IPS DF 6.9 (cell line): ENCODE data around the gene SH3BP1.
"Not testable (repeated sequence)": the region's sequence is repeated elsewhere in the genome, so short reads cannot be mapped to it uniquely, and the experiment has no call there.

ENCODE experiments used
- DNase-seq: peaks from one replicate; pipeline ENCODE4 v3.0.0-alpha.2; 2013; ENCODE audit warnings: low read depth, low spot score
- H3K27ac ChIP-seq: one replicate; pipeline ENCODE4 v1.5.1; 2013; ENCODE audit warnings: low read length, control low read depth
- H3K27me3 ChIP-seq: 2 replicates; pipeline ENCODE4 v1.6.1; 2013; ENCODE audit warnings: mild to moderate bottlenecking, low read length; ENCODE audit not compliant: control insufficient read depth, insufficient read depth
- H3K36me3 ChIP-seq: 2 replicates; pipeline ENCODE4 v1.6.1; 2013; ENCODE audit warnings: low read length; ENCODE audit not compliant: control insufficient read depth, insufficient read depth
- H3K4me1 ChIP-seq: 2 replicates; pipeline ENCODE4 v1.6.1; 2013; ENCODE audit warnings: low read length; ENCODE audit not compliant: control insufficient read depth, insufficient read depth
- H3K4me3 ChIP-seq: 2 replicates; pipeline ENCODE4 v1.5.1; 2013; ENCODE audit warnings: mild to moderate bottlenecking, low read length
- H3K9me3 ChIP-seq: 2 replicates; pipeline ENCODE4 v1.6.1; 2013; ENCODE audit warnings: low read length, inconsistent platforms; ENCODE audit not compliant: control insufficient read depth, insufficient read depth
- WGBS: extraction: QIAGEN DNeasy Blood & Tissue Kit; methylation state at CpG from one replicate; pipeline ENCODE4 v1.1.7; 2013; ENCODE audit warnings: mixed read lengths, missing lambda C conversion rate; ENCODE audit not compliant: insufficient read length, insufficient coverage; 5-methylcytosine and 5-hydroxymethylcytosine counted together

Gene SH3BP1, protein sequence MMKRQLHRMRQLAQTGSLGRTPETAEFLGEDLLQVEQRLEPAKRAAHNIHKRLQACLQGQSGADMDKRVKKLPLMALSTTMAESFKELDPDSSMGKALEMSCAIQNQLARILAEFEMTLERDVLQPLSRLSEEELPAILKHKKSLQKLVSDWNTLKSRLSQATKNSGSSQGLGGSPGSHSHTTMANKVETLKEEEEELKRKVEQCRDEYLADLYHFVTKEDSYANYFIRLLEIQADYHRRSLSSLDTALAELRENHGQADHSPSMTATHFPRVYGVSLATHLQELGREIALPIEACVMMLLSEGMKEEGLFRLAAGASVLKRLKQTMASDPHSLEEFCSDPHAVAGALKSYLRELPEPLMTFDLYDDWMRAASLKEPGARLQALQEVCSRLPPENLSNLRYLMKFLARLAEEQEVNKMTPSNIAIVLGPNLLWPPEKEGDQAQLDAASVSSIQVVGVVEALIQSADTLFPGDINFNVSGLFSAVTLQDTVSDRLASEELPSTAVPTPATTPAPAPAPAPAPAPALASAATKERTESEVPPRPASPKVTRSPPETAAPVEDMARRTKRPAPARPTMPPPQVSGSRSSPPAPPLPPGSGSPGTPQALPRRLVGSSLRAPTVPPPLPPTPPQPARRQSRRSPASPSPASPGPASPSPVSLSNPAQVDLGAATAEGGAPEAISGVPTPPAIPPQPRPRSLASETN

DNA sequence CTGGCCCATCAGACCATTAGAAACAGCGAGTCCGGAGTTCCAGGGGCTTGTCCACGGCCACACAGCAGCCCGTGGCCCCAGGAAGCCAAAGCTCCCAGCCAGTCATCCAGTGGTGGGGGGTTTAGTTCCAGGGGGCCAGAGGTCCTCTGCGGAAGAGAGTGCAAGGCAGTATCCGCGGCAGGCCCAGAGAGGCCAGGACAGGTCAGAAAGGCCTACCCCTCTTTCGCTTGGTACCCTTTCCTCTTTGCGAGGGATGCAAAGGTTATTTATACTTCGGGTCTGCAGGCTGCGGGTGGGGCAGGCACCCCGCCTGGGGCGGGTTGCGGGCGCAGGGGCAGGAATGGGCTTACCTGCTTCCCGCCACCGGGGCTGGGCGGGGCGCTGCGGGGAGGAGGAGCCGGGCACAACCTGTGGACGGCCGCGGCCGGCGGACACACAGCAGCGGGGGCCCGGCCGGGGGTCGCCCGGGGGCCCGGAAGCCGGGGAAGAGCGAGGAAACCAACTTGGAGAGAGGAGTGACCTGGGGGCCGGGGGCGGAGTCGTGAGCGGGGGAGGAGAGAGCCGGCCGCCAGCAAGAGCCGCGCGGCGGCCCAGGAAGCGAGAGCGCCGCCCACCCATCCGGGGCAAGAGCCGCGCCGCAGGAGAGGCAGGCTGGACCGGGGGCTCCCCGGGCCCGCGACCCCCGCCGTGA, at the start of gene SH3BP1:
Gene SH3BP1 (plus strand): TSS at position 600 of the 691 bp plus-strand sequence. CDS start 119 bp downstream, outside the sequence.
- Histone ChIP-seq H3K27me3 (no peaks in the 10 kb centered on the region), H3K4me3 (peak within 1 kb of the TSS; percentile 81; the same call in 1 of the 2 replicates), H3K27ac (no peak within 1 kb of the TSS), H3K36me3 (peaks cover 8% of the 10 kb centered on the region), H3K9me3 (no peaks in the 10 kb centered on the region), H3K4me1 (peaks cover 1% of the 10 kb centered on the region; the same call in 1 of the 2 replicates)
- no CpG with 5 or more reads among the region's 57 CpGs for WGBS
- no peak for DNase-seq

DNA sequence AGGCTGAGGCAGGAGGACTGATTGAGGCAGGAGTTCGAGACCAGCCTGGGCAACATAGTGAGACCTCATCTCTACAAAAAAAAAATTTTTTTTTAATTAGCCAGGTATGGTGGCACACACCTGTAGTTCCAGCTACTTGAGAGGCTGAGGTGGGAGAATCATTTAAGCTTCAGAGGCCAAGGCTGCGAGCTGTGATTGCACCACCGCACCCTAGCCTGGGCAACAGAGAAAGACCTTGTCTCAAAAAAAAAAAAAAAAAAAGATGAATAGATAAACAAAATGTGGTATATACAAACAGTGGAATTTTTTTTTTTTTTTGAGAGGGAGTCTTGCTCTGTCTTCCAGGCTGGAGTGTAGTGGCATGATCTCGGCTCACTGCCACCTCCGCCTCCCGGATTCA, 48.4 kb upstream of the SH3BP1 start:
- H3K27ac ChIP-seq, H3K9me3 ChIP-seq, H3K4me1 ChIP-seq, H3K36me3 ChIP-seq, H3K4me3 ChIP-seq, DNase-seq, H3K27me3 ChIP-seq: not testable (repeated sequence)
- WGBS = no CpG with 5 or more reads among the region's 6 CpGs

DNA sequence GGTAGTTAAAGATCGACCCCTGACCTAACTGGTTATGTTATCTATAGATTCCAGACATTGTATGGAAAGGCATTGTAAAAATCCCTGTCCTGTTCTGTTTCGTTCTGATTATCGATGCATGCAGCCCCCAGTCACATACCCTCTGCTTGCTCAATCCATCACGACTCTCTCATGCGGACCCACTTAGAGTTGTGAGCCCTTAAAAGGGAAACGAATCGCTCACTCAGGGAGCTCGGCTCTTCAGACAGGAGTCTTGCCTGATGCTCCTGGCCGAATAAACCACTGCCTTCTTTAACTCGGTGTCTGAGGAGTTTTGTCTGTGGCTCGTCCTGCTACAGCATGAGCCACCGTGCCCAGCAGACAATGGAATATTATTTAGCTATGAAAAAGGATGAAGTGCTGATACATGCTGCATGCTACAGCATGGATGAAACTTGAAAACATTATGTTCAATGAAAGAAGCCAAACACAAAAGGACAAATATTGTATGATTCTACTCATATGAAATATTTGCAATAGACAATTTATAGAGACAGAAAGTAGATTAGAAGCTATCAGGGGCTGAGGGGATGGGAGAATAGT, 47.6 kb upstream of the SH3BP1 start:
- H3K4me1 ChIP-seq = no peaks in the 10 kb centered on the region
- no peak overlapping the region for H3K4me3 ChIP-seq
- H3K27me3 ChIP-seq = no peaks in the 10 kb centered on the region
- no peaks in the 10 kb centered on the region for H3K9me3 ChIP-seq
- DNase-seq = no peak
- no peak overlapping the region for H3K27ac ChIP-seq
- no CpG with 5 or more reads among the region's 12 CpGs for WGBS
- H3K36me3 ChIP-seq = no peaks in the 10 kb centered on the region

DNA sequence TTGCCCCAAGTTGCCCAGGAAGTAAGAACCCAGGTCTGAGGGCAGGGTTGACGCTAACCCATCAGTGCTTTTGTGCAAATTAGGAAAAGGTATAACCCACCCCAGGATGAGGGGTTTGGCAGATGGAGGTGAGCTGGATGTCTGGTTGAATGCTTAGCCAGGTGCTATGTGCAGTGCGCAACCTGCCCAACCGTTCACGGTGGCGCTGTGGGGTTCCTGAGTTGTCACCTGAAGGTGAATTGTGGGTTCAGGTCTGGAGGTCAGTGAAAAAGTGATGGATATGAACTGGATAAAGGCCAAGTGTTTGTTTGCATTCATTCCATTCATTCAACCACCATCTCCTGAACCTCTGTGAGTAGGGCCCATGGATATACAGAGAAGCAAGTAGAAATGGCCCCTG, 45.2 kb upstream of the SH3BP1 start:
- DNase-seq = no peak
- Histone ChIP-seq H3K9me3 (no peaks in the 10 kb centered on the region), H3K36me3 (no peaks in the 10 kb centered on the region), H3K4me3 (no peak overlapping the region), H3K4me1 (no peaks in the 10 kb centered on the region), H3K27me3 (no peaks in the 10 kb centered on the region), H3K27ac (no peak overlapping the region)
- WGBS = no CpG with 5 or more reads among the region's 5 CpGs

DNA sequence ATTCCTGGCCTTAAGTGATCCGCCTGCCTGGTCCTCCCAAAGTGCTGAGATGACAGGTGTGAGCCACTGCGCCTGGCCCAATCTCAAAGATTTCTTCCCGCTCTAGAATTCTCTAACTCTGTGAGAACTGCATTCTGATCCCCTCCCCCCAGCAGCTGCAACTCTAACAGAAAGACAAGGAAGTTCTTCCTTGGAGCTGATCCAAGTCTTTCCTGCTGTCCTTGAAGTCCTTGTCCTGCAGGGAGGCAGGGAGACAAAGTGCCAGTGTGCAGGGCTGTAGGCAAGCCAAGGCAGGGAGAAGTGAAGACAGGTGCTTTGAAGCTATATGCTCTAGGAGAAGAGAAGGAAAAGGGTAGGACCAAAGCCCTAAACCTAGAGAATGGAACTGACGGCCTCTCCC, 40.3 kb upstream of the SH3BP1 start:
- H3K4me1 ChIP-seq = no peaks in the 10 kb centered on the region
- no peaks in the 10 kb centered on the region for H3K36me3 ChIP-seq
- no peak overlapping the region for H3K4me3 ChIP-seq
- H3K27ac ChIP-seq = no peak overlapping the region
- DNase-seq = no peak
- no peaks in the 10 kb centered on the region for H3K27me3 ChIP-seq
- WGBS = no CpG with 5 or more reads among the region's 4 CpGs
- H3K9me3 ChIP-seq = no peaks in the 10 kb centered on the region

DNA sequence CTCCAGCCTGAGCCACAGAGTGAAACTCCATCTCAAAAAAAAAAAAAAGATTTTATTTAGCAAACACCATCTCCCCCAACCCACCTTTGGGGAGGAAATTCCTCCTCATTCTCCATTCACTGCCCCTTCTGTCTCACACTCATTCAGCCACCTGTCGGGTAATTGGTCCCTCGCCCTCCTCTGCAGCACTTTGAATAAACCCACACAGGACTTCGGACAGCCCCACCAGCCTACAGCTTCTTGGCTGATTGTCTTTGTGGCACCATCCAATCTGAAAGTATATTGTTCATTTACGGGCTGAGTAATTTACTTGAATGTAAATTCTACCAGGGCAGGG, 38.3 kb upstream of the SH3BP1 start:
- no CpG with 5 or more reads among the region's 4 CpGs for WGBS
- Histone ChIP-seq H3K4me3 (no peak overlapping the region), H3K9me3 (no peaks in the 10 kb centered on the region), H3K27ac (no peak overlapping the region), H3K27me3 (no peaks in the 10 kb centered on the region), H3K4me1 (no peaks in the 10 kb centered on the region), H3K36me3 (no peaks in the 10 kb centered on the region)
- DNase-seq = no peak

DNA sequence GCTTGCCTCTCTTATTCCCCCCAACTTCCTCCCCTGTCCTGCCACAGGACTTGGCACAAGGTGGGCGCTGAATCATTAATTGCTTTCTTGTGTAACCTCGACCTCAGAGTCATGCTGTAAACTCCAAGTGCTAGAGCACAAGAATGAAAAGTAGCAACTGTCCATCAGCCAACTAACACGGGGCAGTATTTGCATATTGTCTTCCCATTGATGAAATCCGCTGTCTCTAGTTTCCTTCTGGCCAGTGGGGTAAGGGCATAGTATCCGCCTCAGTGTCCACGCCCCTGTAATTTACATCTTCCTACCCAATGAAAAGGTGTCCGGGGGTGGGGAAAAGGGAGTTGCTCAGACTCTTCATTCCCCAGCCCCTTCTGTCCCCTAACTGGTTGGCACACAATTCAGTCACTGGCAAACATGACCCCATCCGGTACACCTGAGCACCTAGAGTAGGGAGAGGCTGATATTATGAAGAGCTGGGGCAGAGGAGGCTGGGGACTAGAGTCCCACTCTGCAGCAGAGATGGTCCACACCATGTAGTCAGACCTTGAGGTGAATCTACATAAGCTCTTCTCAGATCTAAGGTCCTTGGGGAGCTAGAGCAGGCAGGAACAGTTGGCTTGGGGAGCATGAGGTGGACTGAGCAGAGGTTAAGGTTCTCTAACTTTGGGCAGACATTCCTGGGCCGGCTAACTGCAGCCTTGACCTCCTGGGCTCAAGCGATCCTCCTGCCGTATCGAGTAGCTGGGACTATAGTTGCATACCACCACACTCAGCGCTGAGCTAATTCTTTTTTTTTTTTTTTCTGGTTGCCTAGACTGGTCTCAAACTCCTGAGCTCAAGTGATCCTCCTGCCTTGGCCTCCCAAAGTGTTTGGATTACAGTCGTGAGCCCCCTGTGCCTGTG, 37.7 kb upstream of the SH3BP1 start:
- Histone ChIP-seq H3K4me3 (no peak overlapping the region), H3K27ac (no peak overlapping the region)
- peak; percentile 82 for DNase-seq

DNA sequence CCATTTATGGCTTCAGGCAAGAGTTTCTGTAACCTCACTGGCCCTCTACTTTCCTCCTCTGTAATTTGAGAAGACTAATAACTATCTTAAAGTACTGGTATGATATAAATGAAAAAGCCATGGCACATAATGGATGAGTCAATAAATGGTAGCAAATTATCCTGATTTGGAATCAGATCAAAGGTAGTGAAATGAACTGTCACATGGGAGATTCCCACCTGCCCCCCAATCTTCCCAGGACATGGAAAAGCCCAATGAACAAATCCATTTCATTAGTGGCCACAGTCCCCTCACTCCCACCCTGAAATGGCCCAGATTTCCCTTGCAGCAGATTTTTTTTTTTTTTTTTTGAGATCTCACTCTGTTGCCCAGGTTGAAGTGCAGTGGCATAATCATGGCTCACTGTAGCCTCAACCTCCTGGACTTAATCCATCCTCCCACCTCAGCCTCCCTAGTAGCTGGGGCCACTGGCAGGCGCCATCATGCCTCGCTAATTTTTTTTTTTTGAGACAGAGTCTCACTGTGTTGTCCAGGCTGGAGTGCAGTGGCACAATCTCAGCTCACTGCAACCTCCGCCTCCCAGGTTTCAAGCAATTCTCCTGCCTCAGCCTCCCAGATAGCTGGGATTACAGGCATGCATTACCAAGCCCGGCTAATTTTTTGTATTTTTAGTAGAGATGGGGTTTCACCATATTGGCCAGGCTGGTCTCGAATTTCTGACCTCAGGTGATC, 36.8 kb upstream of the SH3BP1 start:
- H3K27ac ChIP-seq, DNase-seq, H3K36me3 ChIP-seq, H3K27me3 ChIP-seq, H3K9me3 ChIP-seq, H3K4me3 ChIP-seq, H3K4me1 ChIP-seq: not testable (repeated sequence)
- WGBS = no CpG with 5 or more reads among the region's 5 CpGs

More for the DNA sequence above, 37.7 kb upstream of the SH3BP1 start:
- WGBS = no CpG with 5 or more reads among the region's 14 CpGs
- H3K9me3 ChIP-seq = no peaks in the 10 kb centered on the region
- H3K4me1 ChIP-seq = no peaks in the 10 kb centered on the region
- no peaks in the 10 kb centered on the region for H3K27me3 ChIP-seq
- no peaks in the 10 kb centered on the region for H3K36me3 ChIP-seq

DNA sequence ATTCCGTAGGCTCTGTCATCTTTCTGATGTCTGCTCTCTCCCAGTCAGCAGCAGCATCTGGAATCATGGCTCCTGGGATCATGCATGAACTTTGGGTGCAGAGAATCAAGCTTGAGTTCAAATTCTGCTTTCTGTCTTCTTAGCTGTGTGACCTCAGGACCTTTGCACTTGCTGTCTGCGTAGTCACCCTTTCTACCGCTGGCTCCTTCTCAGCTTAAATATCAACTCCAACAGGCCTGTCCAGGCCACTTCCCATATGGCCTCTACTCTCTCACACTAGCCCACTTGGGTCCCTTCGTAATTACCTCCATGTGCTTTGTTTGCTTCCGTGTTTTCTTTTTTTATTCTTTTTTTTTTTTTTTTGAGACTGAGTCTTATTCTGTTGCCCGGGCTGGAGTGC, 35.4 kb upstream of the SH3BP1 start:
- WGBS = no CpG with 5 or more reads among the region's 6 CpGs

More for the DNA sequence above, 35.4 kb upstream of the SH3BP1 start:
- no peak for DNase-seq
- Histone ChIP-seq H3K4me3 (no peak overlapping the region), H3K36me3 (no peaks in the 10 kb centered on the region), H3K27ac (no peak overlapping the region), H3K4me1 (no peaks in the 10 kb centered on the region), H3K9me3 (no peaks in the 10 kb centered on the region), H3K27me3 (no peaks in the 10 kb centered on the region)
